Neural progenitor cell (in vitro differentiated cells): Measurements from ENCODE around the gene ELL.

ENCODE experiments used
- CTCF ChIP-seq: fragments of 200-600 bp; sonication (generic); IDR thresholded peaks from 2 replicates; pipeline ENCODE4 v1.5.1; 2017; ENCODE audit warnings: antibody characterized with exemption, mild to moderate bottlenecking
- EZH2 ChIP-seq: fragments of 200-600 bp; sonication (generic); IDR thresholded peaks from 2 replicates; pipeline ENCODE4 v1.6.1; 2017; ENCODE audit warnings: antibody characterized with exemption, mild to moderate bottlenecking, moderate library complexity
- EZH2phosphoT487 ChIP-seq: fragments of 200-600 bp; sonication (generic); IDR thresholded peaks from 2 replicates; pipeline ENCODE4 v1.6.1; 2017; ENCODE audit warnings: antibody characterized with exemption

- TF ChIP-seq CTCF (no peak), EZH2 (no peak), EZH2phosphoT487 (no peak)
Measured at GRCh38 chr19:18392926-18393325, 128.9 kb downstream of the ELL start.
